ENCODE results near the gene WNT7B.

WNT7B gene

GRCh38 chr22:46023558-46023981, 46.6 kb upstream of the WNT7B start:
- Histone ChIP-seq H3K9ac (no peak overlapping the region), H3K27me3 (ENCODE audit: insufficient read depth, low read depth) (peaks cover 31% of the 10 kb centered on the region), H3K27ac (no peak overlapping the region)

GRCh38 chr22:46022881-46023512, 46.0 kb upstream of the WNT7B start:
- Histone ChIP-seq H3K9ac (no peak overlapping the region), H3K27me3 (ENCODE audit: insufficient read depth, low read depth) (peaks cover 25% of the 10 kb centered on the region), H4K20me1 (ENCODE audit: insufficient read depth) (no peaks in the 10 kb centered on the region), H2AFZ (ENCODE audit: low read depth) (no peak overlapping the region), H3K4me2 (no peak overlapping the region), H3K4me1 (ENCODE audit: low read depth, poor library complexity, severe bottlenecking) (no peaks in the 10 kb centered on the region), H3K4me3 (IDR thresholded peaks at IDR 0.05; ENCODE audit: insufficient read depth, low read depth, low read length) (no peak overlapping the region), H3K36me3 (ENCODE audit: insufficient read depth) (no peaks in the 10 kb centered on the region), H3K27ac (no peak overlapping the region), H3K79me2 (ENCODE audit: insufficient read depth, low read depth) (no peaks in the 10 kb centered on the region)
- no peak for TF ChIP-seq CTCF (conservative IDR thresholded peaks at IDR 0.05; ENCODE audit: low read depth, low read length)

More at GRCh38 chr22:46023558-46023981, 46.6 kb upstream of the WNT7B start:
- H3K4me1 ChIP-seq (ENCODE audit: low read depth, poor library complexity, severe bottlenecking): no peaks in the 10 kb centered on the region
- H2AFZ ChIP-seq (ENCODE audit: low read depth): no peak overlapping the region
- H3K4me3 ChIP-seq (IDR thresholded peaks at IDR 0.05; ENCODE audit: insufficient read depth, low read depth, low read length): no peak overlapping the region
- TF ChIP-seq CTCF (conservative IDR thresholded peaks at IDR 0.05; ENCODE audit: low read depth, low read length): no peak
- no peaks in the 10 kb centered on the region for H3K79me2 ChIP-seq (ENCODE audit: insufficient read depth, low read depth)
- H4K20me1 ChIP-seq (ENCODE audit: insufficient read depth): no peaks in the 10 kb centered on the region
- H3K4me2 ChIP-seq: no peak overlapping the region
- no peaks in the 10 kb centered on the region for H3K36me3 ChIP-seq (ENCODE audit: insufficient read depth)

GRCh38 chr22:46021577-46021976, 44.6 kb upstream of the WNT7B start:
- H2AFZ ChIP-seq (ENCODE audit: low read depth): no peak overlapping the region
- TF ChIP-seq CTCF (conservative IDR thresholded peaks at IDR 0.05; ENCODE audit: low read depth, low read length): no peak

GRCh38 chr22:46019351-46019750, 42.4 kb upstream of the WNT7B start:
- Histone ChIP-seq H3K79me2 (ENCODE audit: insufficient read depth, low read depth) (no peaks in the 10 kb centered on the region), H3K4me1 (ENCODE audit: low read depth, poor library complexity, severe bottlenecking) (peaks cover 2% of the 10 kb centered on the region), H4K20me1 (ENCODE audit: insufficient read depth) (no peaks in the 10 kb centered on the region), H3K27me3 (ENCODE audit: insufficient read depth, low read depth) (no peaks in the 10 kb centered on the region), H3K9ac (no peak overlapping the region), H3K36me3 (ENCODE audit: insufficient read depth) (no peaks in the 10 kb centered on the region), H3K27ac (no peak overlapping the region), H3K4me3 (IDR thresholded peaks at IDR 0.05; ENCODE audit: insufficient read depth, low read depth, low read length) (no peak overlapping the region), H2AFZ (ENCODE audit: low read depth) (no peak overlapping the region), H3K4me2 (no peak overlapping the region)
- no peak for TF ChIP-seq CTCF (conservative IDR thresholded peaks at IDR 0.05; ENCODE audit: low read depth, low read length)

More at GRCh38 chr22:46021577-46021976, 44.6 kb upstream of the WNT7B start:
- Histone ChIP-seq H3K27me3 (ENCODE audit: insufficient read depth, low read depth) (peaks cover 14% of the 10 kb centered on the region), H3K36me3 (ENCODE audit: insufficient read depth) (no peaks in the 10 kb centered on the region), H3K4me2 (no peak overlapping the region), H4K20me1 (ENCODE audit: insufficient read depth) (no peaks in the 10 kb centered on the region), H3K9ac (no peak overlapping the region), H3K4me1 (ENCODE audit: low read depth, poor library complexity, severe bottlenecking) (no peaks in the 10 kb centered on the region), H3K27ac (no peak overlapping the region), H3K4me3 (IDR thresholded peaks at IDR 0.05; ENCODE audit: insufficient read depth, low read depth, low read length) (no peak overlapping the region), H3K79me2 (ENCODE audit: insufficient read depth, low read depth) (no peaks in the 10 kb centered on the region)
